Raji (cell line): ENCODE measurements around the gene EPHA2.

Experiments used
- POLR2A ChIP-seq: IDR thresholded peaks from 2 replicates; pipeline ENCODE4 v1.6.1; 2011; ENCODE audit warnings: low read depth, low read length, control low read depth; ENCODE audit not compliant: insufficient read depth

EPHA2 gene

GRCh38 chr1:16140068-16140596 is 15.7 kb downstream of the EPHA2 start:
- TF ChIP-seq POLR2A = no peak

DNA sequence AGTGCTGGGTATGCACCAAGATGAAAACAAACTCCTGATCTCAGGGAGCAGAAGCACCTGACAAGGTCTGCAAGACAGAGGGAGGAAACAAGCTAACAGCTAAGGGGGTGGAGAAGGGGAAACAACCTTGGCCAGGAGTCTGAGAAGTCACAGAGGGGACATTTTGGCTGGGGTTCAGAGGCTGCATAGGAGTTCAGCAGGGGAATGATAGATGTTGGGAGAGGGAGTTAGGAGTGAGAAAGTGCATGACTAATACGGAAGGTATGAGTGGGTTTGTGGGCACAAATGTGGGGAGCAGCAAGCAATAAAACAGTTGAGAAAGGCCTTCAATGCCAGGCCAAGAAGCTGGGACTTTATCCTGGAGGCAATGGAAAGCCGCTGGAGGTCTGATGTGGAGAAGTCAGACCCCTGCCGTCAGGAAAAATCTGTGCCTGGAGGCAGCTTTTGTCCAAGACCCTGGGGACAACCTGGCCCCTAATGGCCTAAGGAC is 16.4 kb downstream of the EPHA2 start:
- TF ChIP-seq POLR2A = no peak

GRCh38 chr1:16138772-16139221 is 17.1 kb downstream of the EPHA2 start:
- no peak for TF ChIP-seq POLR2A

GRCh38 chr1:16137890-16138467 is 17.9 kb downstream of the EPHA2 start:
- no peak for TF ChIP-seq POLR2A

- TF ChIP-seq POLR2A = no peak
Observed at GRCh38 chr1:16135501-16135900, 20.4 kb downstream of the EPHA2 start.

DNA sequence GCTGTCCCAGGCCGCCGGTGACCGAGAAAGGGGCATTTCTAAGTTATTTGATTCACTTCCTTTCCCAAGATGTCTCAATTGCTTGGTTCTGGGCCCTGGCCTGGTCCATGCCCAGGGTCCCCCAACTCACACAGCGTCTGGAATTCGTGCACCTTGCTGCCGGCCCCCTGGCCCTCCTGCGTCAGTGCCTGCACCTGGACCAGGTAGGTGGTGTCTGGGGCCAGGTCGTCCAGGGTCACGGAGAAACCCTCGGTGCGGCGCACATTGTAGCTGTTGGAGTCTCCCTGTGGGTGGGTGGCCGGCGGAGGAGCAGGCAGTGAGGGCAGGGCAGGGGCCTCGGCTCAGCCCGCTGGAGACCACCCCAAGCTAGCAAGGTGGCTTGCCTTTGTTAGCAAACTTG is 21.0 kb downstream of the EPHA2 start:
- TF ChIP-seq POLR2A = no peak

DNA sequence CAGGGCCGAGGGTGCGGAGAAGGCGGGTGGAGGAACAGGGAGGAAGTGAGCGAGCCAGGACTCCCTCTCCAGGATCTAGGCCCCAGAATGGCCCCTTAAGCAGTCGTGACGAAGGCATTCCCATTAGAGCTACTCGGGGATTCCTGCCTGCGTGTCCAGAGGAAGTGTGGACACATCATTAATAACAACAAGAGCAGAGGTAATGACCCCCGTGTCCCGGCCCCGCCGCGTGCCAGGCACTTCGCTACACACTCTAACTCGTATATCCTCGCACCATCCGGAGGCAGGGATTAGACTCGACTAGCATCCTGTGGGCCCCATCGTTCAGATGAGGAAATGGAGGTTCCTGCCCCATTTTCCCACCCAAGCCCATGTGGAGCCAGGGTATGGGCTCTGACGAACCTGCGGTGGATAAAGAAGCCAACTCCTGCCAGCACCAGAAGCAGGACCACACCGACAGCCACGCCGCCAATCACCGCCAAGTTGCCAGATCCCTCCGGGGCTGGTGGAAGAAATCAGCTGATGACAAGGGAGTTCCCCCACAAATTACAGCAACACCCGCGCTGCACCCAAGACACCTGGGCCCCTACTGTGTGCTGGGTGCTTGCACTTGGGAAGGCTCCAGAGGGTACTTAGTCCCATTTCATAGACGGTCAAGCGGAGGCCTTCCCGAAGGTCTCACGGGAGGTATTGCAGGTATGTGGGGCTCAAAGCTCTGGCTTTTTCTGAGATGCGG is 21.6 kb downstream of the EPHA2 start:
- no peak for TF ChIP-seq POLR2A

GRCh38 chr1:16133007-16133961 is 22.6 kb downstream of the EPHA2 start:
- TF ChIP-seq POLR2A = no peak

DNA sequence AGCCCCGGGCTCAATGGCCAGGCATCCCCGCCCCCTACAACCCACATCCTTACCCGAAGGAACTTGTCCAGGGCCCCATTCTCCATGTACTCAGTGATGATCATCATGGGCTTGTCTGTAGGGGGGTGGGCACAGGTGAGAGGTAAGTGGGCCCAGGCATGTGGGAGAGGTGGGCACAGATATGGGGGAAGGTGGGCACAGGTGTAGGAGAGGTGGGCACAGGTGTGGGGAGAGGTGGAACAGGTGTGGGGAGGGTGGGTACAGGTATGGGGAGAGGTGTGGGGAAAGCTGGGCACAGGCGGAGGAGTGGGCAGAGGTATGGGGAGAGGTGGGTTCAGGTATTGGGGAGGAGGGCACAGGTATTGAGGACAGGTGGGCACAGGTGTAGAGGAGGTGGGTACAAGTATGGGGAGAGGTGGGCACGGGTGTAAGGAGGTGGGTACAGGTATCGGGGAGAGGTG is 23.5 kb downstream of the EPHA2 start:
- TF ChIP-seq POLR2A = no peak

- TF ChIP-seq POLR2A = no peak
Observed at GRCh38 chr1:16131636-16132324, 24.1 kb downstream of the EPHA2 start.

DNA sequence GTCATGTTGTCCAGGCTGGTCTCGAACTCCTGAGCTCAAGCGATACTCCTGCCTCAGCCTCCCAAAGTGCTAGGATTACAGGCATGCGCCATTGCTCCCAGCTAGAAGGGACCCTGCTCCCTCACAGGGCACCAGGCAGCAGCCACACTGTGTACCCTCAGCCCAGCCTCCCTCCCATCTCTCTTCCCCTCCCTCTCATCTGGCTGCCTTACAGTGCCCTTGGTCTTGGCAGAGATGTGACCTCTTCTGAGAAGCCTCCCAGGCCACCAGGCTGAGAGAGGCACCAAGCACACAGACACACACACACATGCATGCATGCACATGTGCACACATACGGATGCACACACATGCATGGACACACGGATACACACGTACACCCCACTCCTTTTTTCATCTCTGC is 25.0 kb downstream of the EPHA2 start:
- TF ChIP-seq POLR2A = no peak

GRCh38 chr1:16129921-16130543 is 25.8 kb downstream of the EPHA2 start:
- TF ChIP-seq POLR2A = no peak

- no peak for TF ChIP-seq POLR2A
Observed at GRCh38 chr1:16129316-16129715, 26.6 kb downstream of the EPHA2 start.

GRCh38 chr1:16128338-16128741 is 27.5 kb downstream of the EPHA2 start:
- TF ChIP-seq POLR2A = no peak
